HG03045 (cell line): ENCODE measurements around the gene CDC42.

Experiments
- ATAC-seq: cut with Tn5 transposase; IDR thresholded peaks from one replicate; pipeline ENCODE4 v1.9.1; 2021; ENCODE audit warnings: mild to moderate bottlenecking, moderate library complexity; ENCODE audit not compliant: unreplicated experiment

Gene CDC42

DNA sequence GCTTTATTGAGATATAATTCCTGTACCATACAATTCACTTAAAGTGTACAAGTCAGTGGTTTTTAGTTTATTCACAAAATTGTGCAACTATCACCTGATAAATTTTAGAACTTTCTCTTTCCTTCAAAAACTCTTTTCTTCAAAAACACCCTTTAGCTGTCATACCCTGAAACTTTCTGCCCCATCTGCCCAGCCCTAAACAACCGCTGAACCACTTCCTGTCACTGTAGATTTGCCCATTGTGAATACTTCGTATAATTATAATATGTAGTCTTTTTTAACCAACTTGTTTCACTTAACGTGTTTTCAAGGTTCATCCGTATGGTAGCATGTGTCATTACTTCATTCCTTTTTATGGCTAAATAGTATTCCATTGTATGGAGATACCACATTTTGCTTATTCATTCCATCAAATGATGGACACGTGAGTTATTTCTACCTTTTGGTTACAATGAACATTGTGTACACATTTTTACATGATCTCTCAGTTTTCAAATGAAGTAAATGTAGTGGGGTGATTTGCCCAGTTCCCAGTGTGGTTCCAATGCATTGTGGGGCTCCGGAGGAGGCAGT is 52.4 kb downstream of the CDC42 start:
- ATAC-seq: no peak

DNA sequence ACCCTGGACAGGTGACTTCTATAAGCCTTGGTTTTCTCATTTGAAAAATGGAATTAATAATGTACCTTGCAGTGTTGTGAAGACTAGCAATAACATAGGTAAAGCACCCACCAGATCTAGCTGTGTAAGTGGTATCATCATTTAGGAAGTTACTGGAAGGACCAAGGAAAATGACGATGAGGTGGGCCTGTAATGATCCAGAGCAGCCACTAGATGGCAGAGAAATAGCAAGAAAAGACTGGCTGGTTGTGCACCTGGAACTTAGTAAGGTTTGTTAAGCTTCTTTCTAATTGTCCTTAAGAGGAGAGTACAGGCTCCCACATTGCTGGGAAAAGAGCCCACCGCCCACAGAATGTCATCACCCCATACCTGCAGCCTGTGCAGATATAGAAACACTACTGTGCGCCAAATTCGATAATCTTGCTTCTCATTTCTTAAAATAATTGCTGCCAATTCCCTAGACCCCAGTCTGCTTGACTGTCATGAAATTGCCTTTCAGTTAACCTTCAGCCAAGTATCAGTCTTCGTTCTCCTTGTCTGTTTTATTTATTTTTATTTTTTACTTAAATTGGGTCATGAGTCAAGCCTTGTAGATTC is 53.2 kb downstream of the CDC42 start:
- no peak for ATAC-seq

DNA sequence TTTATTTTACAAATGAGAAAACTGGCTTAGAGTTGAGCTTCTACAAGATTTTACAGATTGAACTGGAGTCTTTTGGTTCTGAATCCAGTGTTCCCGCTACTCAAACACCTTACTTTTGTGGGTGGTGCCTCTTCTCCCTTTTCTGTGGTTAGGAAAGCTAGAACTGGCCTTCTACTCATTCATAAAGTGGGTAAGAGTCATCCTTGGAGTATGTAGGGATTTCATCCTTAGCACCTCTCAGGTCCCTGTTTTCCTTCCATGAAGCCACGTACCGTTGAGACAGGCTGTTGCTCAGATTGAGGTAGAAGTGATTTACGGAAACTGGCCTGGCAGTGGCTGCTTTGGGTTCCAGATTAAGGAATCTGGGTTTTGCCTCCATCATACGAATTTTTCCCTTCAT is 54.6 kb downstream of the CDC42 start:
- ATAC-seq: no peak

DNA sequence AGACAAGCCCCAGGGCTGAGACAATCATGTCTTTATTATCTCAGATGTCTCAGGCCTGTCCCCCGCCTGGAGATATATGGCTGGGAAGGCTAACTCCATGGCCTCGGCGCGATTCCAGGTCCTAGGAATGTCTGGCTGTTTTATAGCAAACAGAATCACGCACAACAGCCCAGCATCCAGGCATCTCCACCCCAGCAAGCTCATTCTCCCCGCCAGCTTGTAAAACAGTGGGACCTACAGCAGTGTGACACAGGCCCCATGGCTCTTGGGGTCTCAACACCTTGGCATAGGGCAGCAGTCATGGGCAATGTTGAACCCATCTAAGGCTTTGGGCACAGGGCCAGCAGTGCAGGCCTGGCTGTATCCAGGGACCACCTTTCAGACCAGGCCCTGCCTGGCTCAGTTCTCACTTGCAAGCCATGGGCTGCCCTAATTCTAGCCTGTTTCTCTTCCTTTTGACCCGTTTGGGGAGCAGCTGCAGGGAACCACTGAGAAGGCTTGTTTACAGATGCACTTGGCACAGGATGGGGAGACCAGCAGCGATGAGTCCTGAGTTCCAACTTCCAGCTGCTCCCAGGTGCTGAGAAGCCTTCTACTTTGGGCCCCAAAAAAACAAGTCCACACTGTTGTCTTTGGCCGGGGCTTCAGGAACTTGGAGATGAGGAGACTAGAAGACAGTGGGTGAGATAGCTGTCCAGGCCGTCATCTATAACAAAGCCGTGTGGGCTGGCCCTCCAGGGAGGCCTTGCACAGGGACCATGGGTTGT is 56.0 kb downstream of the CDC42 start:
- ATAC-seq: no peak

DNA sequence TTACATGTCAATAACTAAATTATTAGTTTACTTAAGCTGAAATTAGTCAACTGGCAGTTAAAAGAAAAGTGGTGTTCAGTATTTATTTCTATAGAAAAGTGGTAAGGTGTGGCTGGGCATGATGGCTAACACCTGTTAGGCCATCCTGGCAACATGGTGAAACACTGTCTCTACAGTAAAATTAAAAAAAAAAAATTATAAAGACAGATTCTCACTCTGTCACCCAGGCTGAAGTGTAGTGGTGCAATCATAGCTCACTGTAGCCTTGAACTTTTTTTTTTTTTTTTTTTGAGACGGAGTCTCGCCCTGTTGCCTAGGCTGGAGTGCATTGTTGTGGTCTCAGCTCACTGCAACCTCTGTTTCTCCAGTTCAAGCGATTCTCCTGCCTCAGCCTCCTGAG is 57.5 kb downstream of the CDC42 start:
- ATAC-seq: no peak

DNA sequence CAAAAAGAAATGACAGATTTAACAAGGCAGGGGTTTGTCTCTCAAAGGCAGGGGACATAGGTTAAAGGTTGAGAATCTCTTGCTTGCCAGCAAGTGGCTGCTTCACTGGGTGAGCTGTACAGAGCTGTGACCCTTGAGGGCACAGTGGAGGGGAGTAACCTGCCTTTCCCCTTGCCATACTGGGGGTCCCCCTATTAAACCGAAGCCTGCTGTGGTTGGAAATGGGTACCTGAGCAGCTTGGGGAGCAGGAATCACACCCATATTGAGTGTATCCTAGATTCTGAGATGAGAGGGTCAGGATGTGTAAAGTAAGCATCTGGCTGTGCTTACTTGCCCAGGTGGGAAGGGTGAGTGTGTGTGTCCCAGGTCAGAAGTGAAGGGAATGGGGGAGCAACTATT is 58.6 kb downstream of the CDC42 start:
- ATAC-seq: no peak

DNA sequence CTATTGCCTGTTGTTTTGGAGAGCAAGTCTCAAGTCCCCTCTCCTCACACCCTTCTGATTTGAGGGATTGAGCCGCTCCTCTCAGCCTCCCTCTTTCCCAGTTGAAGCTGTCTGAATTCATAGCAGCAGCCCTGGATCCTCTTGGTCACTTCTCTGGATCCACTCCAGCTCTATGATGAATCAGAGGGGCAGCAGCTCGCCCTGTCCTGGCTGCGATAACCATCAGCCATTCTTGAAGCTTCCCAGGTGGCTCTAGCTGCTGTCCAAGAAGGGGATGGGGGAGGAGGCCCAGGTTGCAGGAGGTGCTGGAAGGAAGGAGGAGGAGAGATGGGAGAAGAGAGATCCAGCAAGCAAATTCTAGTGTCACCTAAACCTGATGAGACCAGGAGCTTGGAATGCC is 59.1 kb downstream of the CDC42 start:
- ATAC-seq: no peak

DNA sequence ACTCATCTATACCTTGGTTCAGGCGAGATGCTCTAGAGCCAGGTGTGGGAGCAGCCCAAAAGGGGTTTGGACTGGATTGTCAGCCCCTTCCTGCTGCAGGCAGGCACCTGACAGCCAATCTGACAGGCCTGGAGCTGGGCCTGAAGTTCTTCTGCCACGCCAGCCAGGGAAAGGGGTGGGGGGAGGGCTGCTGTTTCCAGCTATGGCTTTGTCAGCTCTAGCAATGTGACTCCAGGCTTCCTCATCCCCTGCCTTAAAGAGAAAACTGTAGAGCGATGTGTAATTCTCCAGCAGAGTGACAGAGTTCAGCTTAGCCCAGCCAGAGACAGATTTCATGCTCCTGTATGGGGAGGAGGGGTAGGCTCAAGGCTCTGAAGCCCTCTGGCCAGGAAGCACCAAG is 60.0 kb downstream of the CDC42 start:
- ATAC-seq: no peak

DNA sequence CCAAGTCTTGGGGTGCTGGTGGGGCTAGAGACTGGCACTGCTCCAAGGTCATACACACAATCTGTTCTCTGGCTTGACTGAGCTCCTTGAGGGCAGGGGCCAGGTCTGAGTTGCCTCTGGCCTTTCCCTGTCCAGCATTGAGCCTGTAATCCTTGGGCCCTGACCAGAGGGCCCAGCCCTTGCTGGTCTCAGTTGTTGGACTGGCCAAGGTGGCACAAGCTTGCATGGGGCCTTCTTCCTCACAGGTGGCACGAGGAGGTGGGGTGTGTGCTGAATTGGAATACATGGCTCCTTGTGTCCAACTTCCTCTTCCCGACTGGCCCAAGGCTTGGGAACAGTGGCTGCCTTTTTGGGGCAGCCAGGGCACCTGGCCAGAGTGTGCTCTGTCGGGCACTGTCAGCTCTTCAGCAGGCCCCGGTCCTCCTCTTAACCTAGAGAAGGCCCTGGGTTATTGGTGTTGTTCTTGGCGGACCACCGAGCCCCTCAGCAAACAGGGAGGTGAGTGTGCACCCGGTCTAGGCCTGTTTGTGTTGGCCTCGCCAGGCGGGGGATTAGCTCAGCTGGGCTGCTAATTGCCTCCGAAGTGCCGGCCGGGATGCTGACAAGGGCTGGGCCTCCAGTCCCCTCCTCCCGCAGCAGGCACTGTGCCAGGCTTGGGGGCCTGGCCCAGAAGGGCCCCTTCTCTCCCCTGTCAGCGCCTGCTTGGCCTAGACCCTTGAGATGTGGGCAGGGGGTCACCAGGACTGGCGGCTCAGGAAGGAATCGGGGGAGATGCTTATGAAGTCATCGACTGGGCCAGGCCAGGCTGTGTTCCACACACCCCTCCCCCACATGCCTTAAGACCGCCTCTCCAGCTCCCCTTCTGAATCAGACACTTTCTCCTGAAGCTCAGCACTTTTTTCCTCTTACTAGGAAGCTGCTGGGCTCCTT is 61.8 kb downstream of the CDC42 start:
- no peak for ATAC-seq

DNA sequence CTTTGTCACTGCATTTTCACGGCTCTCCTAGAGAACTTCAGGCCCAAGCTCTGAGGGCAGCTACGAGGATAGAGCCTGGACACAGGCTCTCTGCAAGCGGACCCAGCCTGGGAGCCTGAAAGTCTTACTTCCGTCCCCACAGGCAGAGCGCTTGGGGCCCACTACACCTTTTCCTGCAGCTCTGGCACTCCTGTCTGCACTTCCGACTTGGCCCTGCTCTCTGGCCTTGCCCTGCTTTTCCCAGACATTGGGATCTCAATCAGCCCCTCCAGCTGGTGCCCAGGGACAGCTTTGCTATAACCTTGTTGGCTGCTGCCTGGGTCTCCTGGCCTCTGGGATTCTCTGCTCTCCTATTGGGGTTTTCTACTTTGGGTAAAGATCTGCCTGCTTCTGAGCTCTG is 62.8 kb downstream of the CDC42 start:
- no peak for ATAC-seq

DNA sequence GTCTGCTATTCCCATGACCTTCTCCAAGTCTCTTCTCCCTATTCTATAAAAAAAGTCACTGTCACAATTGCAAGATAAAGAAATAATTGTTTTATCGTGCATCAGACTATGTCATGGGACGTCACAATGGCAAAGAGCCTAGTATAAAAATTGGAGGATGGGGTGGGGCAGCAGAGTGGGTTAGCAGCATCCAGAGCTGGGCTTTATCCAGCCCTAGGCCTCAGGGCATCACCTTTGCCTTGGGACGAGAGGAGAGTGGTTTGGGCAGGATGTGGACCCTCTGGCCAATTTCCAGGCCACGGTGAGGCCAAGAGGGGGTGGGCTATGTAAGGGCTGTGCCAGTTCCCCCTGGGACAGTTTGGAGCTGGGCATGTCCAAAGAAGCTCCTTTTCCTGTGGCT is 64.7 kb downstream of the CDC42 start:
- no peak for ATAC-seq

DNA sequence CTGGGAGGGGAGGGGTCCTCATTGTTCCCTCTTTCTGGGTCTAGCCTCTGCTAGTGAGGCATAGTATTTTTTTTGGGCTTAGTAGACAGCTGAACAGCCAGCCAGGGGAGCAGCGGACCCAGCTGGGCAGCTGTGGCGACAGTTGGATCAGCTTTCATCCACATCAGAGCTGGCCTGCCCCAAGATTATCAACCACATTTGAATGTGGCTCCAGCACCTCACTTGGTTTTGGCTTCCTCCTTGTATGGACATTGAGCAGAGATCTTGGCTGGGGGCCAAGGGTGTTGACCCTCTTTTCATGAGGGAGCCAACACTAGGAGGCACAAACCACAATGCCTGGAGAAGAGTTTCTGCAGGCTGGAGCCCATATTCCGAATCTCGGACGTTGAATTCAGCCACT is 65.3 kb downstream of the CDC42 start:
- no peak for ATAC-seq

DNA sequence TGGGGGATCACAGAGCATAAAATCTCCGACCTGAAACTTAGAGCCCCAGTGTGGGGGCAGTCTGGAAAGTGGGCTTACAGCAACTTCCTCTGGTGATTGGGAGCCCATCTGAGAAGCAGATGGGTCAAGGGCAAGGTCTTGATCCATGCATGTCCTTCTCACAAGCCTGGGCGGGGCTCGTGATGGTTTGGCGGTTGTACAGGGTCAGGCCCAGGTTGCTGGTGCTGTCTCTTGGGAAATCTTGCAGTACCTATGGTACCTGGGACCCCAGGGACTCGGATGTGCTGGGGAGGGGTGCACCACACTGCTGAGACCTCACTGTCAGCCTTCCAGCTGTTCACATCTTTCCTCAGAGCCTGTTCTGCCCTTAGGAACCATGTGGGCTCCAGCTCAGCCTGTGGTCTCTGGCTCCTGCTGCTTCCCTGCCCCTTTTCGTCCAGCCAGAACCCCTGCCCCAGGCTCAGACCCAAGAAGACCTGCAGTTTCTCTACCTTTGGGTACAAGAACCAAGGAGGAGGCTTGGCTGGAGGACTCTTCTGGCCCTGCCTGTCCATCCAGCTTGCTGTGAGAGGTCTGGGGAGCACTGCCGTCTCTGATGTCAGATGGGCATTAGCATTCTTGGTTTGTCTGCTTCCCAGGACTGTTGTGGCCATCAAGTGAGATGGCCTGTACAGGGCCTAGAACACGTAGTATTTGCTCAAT is 65.9 kb downstream of the CDC42 start:
- no peak for ATAC-seq

DNA sequence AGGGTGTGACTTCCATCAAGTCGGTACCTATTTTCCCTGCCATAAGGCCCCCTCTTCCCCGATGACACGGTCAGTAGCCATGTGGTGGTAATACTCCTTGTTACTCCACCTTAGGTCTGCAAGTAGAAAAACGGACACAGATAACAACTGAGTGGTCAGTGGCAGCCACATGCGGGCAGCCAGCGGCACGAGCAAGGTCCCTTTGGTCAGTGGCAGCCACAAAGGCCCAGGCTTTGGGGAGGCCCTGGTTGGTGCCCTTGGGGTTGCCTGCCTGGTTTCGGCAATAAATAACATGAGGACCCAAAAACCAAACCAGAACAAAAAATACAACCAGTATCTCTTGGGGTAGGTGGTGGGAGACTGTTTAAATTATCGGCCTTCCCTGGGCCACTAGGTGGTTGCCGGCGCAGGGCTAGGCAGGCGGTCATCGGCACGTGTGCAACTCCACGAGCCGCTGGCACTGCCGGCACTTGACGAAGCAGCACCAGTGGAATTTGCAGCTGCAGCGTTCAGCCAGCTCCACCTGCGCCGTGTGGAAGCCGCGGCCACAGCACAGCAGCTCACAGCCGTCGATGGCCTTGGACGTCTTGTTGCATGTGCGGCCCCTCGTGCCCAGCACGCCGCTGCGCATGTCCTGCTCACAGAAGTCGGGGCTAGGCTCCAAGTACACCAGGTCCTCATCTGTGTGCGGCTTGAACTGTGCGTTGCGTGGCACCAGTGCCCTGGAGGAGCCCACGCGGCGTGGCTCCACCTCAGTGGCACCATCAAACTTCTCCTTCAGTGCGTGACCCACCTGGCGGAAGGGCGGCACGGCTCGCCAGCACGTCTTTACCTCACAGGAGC is 67.3 kb downstream of the CDC42 start:
- no peak for ATAC-seq

DNA sequence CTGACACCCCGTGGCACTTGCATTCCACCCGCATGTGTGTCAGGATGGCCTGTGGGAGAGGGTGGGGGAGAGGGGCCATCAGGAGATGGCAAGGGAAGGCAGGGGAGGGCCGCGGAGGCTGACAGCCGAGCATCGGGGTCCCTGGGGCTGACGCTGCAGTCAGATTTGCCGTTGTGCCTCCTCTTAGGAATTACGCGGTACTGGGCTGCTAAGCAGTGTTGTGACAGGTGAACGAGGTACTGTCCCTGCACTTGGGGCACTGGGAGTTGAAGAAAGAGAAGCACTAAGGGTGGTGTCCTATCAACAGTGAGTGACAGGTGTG is 67.9 kb downstream of the CDC42 start:
- ATAC-seq: no peak

DNA sequence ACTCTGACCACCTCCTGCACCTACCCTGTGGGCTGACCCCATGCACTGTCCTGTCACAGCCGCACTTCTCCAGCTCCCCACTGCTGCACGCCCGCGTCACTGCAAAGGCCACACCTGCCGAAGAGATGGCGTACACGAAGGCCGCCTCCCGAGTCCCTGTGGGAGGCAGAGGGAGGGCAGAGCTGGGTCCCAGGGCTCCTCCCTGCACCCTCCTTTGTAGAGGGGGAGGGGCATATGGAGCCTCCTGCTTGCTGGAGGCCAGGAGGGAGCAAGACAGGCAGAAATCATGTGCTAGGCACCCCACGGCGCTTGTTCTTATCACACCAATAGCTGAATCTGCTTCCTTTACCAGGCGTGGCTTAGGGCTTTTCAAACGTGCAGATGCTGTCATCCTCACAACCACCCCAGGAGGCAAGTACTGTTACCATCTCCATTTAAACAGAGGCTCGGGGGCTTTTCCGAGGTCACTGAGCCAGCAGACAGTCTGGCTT is 69.0 kb downstream of the CDC42 start:
- no peak for ATAC-seq

DNA sequence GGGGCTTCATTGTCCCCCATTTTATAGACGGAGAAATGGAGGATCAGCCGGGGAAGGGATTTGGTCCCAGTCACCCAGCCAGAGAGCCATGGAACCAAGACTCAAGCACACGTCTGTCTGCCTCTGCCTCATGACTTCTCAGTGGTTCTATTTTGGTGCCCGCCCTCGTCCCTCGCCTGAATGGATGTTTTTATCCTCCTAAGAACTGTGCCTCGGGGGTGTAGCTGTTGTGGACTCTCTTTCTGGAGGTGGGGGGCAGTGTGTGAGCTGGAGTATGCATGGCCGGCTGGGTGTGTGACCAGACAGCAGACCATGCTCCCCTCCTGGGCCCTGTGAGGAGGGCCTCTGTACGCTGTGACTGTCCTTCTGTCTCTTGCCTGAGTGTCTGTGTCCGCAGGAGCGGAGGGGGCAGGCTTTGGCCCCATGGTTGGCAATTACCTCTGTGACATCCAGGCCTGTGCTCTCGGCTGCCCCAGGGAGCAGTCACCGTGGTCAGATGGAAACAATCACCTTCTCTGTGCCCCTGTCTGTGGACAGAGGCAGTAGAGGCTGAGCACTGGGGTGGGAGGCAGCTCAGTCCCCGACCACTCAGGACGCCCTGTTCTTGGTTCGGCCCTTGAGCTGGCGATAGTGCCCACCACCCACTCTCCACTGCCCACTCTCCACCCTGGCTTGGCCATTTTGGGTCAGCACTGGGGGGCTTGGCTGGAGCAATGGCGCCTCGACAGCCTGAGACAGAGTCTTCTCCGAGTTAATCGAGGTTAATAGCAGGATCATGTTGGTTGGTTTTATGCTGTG is 70.0 kb downstream of the CDC42 start:
- no peak for ATAC-seq

DNA sequence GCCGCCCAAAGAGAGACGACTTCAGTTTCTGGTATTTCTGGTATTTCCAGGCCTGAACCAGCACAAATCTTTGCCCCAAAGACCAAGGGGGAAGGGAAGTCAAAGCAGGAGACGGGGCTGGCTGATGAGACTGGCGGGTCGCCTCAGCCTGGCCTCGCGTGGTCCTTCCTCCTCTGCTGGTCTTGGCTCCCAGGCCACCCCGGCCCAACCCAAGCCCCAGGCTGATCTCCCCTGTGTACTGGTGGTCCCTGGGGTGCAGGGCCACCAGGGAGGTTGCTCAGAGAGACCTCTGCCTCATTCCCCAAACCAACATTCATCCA is 70.5 kb downstream of the CDC42 start:
- no peak for ATAC-seq

DNA sequence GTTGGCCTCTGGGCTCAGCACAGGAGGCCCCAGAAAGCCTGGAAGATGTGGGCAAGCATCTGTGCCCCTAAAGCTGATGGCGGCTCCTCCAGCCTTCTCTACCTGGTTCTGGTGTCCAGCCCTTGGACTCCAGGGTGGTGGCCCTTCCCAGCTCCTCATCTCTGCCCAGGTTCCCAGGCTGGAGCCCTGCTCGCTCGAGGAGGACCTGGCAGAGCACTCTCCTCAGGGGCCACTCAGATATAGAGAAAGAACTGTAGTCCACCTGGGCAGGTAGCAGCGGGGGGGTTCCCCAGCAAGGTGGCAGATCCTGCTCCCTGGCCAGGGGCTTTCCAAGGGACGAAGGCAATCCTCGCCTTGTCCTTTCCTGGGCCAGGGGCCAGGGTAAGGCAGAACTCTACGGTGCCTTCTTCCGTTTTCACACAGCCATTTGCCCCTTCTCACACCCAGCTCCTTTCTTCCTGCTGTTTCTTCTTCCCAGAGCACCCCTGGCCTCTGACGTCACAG is 71.4 kb downstream of the CDC42 start:
- no peak for ATAC-seq
